ENCODE data around the gene NPC2. TPM values are rescaled to one million over a fixed set of nuclear protein-coding genes. Genes with fewer than 3 reads are reported as not detected.

Gene NPC2
- total RNA-seq, 1 experiment from 2014 or later = 137 TPM

GRCh38 chr14:74510223-74510931, 17.3 kb upstream of the NPC2 start:
- Histone ChIP-seq H2AFZ (ENCODE audit: low read length) (no peak overlapping the region), H3K27me3 (ENCODE audit: insufficient read depth, low read length) (no peaks in the 10 kb centered on the region), H3K56ac (ENCODE audit: insufficient read length, low read depth, low read length) (no peak overlapping the region), H2BK20ac (ENCODE audit: low read depth, low read length, poor library complexity, severe bottlenecking) (no peak overlapping the region), H3K4ac (ENCODE audit: low read depth, low read length) (no peak overlapping the region), H3T11ph (ENCODE audit: low read length) (no peak overlapping the region), H4K5ac (ENCODE audit: insufficient read length, low read depth, low read length) (no peak overlapping the region), H3K4me1 (ENCODE audit: insufficient read depth, low read length) (peaks cover 5% of the 10 kb centered on the region; the same call in 1 of the 2 replicates), H3K23ac (ENCODE audit: insufficient read length, low read depth, low read length) (no peak overlapping the region), H2BK120ac (ENCODE audit: low read depth, low read length, poor library complexity, severe bottlenecking) (no peak overlapping the region), H3K79me1 (ENCODE audit: insufficient read depth, low read depth, low read length, poor library complexity, severe bottlenecking) (no peaks in the 10 kb centered on the region), H3K9ac (ENCODE audit: extremely low read depth, insufficient read length, low read length) (no peak overlapping the region), H2BK5ac (ENCODE audit: insufficient read length, low read length) (no peak overlapping the region), H2BK15ac (ENCODE audit: low read depth, low read length) (no peak overlapping the region), H3K79me2 (ENCODE audit: insufficient read depth, low read length) (no peaks in the 10 kb centered on the region), H3K23me2 (ENCODE audit: insufficient read length, low read depth, low read length, poor library complexity, severe bottlenecking) (no peaks in the 10 kb centered on the region), H3K9me3 (ENCODE audit: control insufficient read depth, low read depth, low read length) (no peaks in the 10 kb centered on the region), H3K4me2 (ENCODE audit: insufficient read depth, insufficient read length, low read length) (no peak overlapping the region), H3K27ac (ENCODE audit: insufficient read length, low read depth, low read length) (no peak overlapping the region), H2AK5ac (ENCODE audit: insufficient read length, low read length) (no peak overlapping the region), H4K8ac (replicated peaks; ENCODE audit: insufficient read length, low read depth, low read length) (no peak overlapping the region), H4K91ac (ENCODE audit: insufficient read length, low read depth, low read length) (no peak overlapping the region), H4K20me1 (ENCODE audit: control insufficient read depth, insufficient read depth, insufficient read length) (no peaks in the 10 kb centered on the region), H3K14ac (ENCODE audit: insufficient read depth, low read length) (peak overlapping the region; percentile 18; the same call in 1 of the 2 replicates), H2BK12ac (ENCODE audit: insufficient read length, low read depth, low read length) (no peak overlapping the region), H3K18ac (ENCODE audit: insufficient read length, low read depth, low read length) (no peak overlapping the region)
- peaks cover 23% of the 10 kb centered on the region for H3K27me3 Mint-ChIP-seq (ENCODE audit: low read depth)
- peak overlapping the region in 1 of 3 experiments; percentile 51; a peak in 1 of 7 replicates for H3K27ac Mint-ChIP-seq
- no peaks in the 10 kb centered on the region for H3K36me3 Mint-ChIP-seq (ENCODE audit: insufficient read depth in 1 of 3, low read depth in 3 of 3)
- WGBS (ENCODE audit: extremely low coverage, insufficient read length, low lambda C conversion rate) = no CpG with 5 or more reads among the region's 21 CpGs
- DNase-seq = peak; percentile 47
- H3K4me1 Mint-ChIP-seq = peaks cover 38 to 40% of the 10 kb centered on the region in 2 experiments
- H3K9me3 Mint-ChIP-seq = no peaks in the 10 kb centered on the region
- TF ChIP-seq CTCF (conservative IDR thresholded peaks at IDR 0.05) = no peak
- no peak overlapping the region for H3K4me3 Mint-ChIP-seq
